Stimulated activated naive B cell treated with anti-CD40 and anti-IgM and Interleukin-4, amounts not matched to agents 10 μg/mL and 1 μg/mL and 100 μg/mL, for 72 hours (primary cell): Measurements from ENCODE around the gene ZNF683.
A peak's percentile ranks its signal among the peaks of the same experiment; 100 is the strongest.
"Not testable (repeated sequence)": the region's sequence is repeated elsewhere in the genome, so short reads cannot be mapped to it uniquely, and the experiment has no call there.

Source experiments
- ATAC-seq, 2 donors: fragments of 150-1000 bp; cut with Tn5 transposase; replicated peaks; 2 replicates each; pipeline ENCODE4 v1.10.0; 2021; ENCODE audit warnings: moderate library complexity in 1 of 2
- DNase-seq: peaks from one replicate; pipeline ENCODE4 v3.0.0; 2021
- H3K27ac Mint-ChIP-seq: one replicate; pipeline ENCODE4 v1.8.0; 2022; ENCODE audit warnings: mild to moderate bottlenecking, mixed read lengths
- H3K27me3 Mint-ChIP-seq, 2 donors: one replicate each; pipeline ENCODE4 v1.8.0; 2022; ENCODE audit warnings: mixed read lengths in 2 of 2
- H3K36me3 Mint-ChIP-seq, 2 donors: one replicate each; pipeline ENCODE4 v1.8.0; 2022; ENCODE audit warnings: mixed read lengths in 2 of 2, mild to moderate bottlenecking in 1 of 2
- H3K4me1 Mint-ChIP-seq, 2 donors: one replicate each; pipeline ENCODE4 v1.8.0; 2022; ENCODE audit warnings: mixed read lengths in 2 of 2, mild to moderate bottlenecking in 1 of 2
- H3K4me3 Mint-ChIP-seq, 2 donors: one replicate each; pipeline ENCODE4 v1.8.0; 2022; ENCODE audit warnings: mild to moderate bottlenecking in 2 of 2, mixed read lengths in 2 of 2, moderate library complexity in 1 of 2
- H3K9me3 Mint-ChIP-seq, 2 donors: one replicate each; pipeline ENCODE4 v1.8.0; 2022; ENCODE audit warnings: mixed read lengths in 2 of 2, mild to moderate bottlenecking in 1 of 2

ZNF683 gene

DNA sequence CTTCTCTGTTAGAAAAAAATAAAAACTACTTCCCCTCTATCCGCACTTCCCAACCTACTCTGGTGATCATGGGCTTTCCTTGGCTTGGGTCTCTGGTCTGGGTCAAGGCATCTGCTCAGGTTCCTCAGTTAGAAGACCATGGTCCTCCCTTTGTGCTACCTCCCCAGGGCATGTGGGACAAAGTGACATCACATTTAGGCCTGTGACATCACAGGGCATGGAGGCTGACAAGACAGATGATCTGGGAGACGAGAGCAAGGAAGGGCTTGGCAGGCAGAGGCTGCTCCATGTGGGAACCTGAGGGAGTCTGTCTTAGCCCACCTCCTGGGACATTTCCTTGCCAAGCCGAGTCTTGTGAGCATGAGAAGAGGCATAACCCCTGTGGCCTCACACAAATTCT is at the start of gene ZNF683:
ZNF683 (minus strand) TSS at position 140 of the 400 bp plus-strand sequence. CDS start 4,179 bp downstream, outside the sequence.
- not testable (repeated sequence) for H3K36me3 Mint-ChIP-seq, H3K27me3 Mint-ChIP-seq, ATAC-seq, H3K4me3 Mint-ChIP-seq, H3K9me3 Mint-ChIP-seq, DNase-seq, H3K27ac Mint-ChIP-seq
- H3K4me1 Mint-ChIP-seq = peaks cover 10 to 29% of the 10 kb centered on the region in 2 donors

DNA sequence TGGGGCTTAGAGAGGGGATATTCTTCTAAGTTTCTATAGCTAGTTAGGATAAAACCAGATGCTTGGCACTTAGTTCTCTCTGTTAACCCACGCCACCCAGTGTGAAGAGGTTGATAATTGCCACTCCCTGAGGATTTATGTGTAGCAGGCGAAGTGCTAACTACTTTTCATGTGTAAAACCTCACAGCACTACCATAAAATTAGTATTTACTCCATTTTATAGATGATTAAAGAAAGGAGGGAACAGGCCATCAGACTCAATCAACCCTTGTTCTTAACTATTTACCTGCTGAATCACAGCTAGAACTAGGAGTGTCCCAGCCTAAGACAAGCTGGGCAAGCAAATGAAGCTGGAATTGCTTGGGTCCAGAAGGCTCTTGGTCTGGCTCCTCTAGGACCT is 46.9 kb upstream of the ZNF683 start:
- ATAC-seq (no peak), DNase-seq (no peak)
- Mint-ChIP-seq H3K9me3 (no peaks in the 10 kb centered on the region), H3K36me3 (no peaks in the 10 kb centered on the region), H3K27me3 (peaks cover 14 to 24% of the 10 kb centered on the region in 2 donors), H3K4me3 (no peak overlapping the region), H3K27ac (no peak overlapping the region), H3K4me1 (no peaks in the 10 kb centered on the region)

DNA sequence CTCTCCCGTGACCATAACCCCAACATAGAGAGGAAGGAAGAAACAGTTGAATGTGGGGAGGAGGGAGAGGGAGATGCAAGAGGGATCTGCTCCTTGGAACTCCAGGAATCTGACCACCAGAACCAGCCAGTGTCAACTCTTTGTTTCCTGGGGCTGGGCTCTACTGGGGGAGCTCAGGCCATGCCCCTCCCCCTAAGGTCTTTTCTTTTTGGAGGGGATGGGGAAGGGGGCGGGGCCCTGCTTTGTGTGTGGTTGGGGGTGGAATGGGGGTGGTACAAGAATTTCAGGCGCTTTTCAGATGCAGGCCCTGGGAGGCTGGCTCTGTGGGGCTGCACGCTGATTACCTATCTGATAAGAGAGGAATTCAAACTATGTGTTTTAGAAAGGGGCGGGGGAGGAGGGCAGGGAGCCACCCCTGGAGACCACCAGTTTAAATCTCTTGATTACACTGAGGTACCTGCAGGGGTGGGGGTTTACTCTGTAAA is 46.4 kb upstream of the ZNF683 start:
- DNase-seq = no peak
- Mint-ChIP-seq H3K36me3 (no peaks in the 10 kb centered on the region), H3K4me3 (no peak overlapping the region), H3K9me3 (no peaks in the 10 kb centered on the region), H3K27ac (no peak overlapping the region), H3K27me3 (peaks cover 20 to 29% of the 10 kb centered on the region in 2 donors), H3K4me1 (no peaks in the 10 kb centered on the region)
- ATAC-seq = no peak

DNA sequence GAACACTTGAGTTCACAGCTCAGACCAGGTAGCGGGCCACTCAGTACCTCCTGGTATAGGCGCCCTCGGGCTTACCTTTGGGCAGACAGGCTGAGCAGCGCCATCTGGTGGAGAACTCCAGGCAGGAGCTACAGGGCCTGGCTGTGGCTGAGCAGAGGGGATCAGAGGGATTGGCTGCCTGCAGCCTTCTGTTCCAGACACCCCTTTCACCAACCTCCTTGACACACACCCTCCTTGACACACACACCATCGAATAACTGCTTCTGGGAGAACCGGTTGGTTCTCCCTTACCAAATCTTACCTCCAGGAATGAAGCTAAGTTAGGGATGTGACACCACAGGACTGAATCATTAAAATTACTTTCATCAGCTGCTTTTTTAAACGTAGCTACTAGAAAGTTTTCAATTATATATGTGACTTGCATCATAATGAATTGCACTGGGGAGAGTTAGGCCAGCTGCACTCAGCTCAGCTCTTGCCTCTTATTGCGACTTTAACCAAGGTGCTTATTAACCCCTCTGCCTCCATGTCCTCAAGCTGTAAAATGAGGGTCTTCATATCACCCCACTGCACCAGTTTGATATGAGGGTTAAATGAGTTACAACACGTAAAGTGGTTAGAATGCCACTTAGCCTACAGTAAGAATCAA is 44.7 kb upstream of the ZNF683 start:
- H3K9me3 Mint-ChIP-seq = no peaks in the 10 kb centered on the region
- no peaks in the 10 kb centered on the region for H3K36me3 Mint-ChIP-seq
- H3K4me1 Mint-ChIP-seq = no peaks in the 10 kb centered on the region
- ATAC-seq (peak; percentile 100), DNase-seq (peak; percentile 69)
- no peak overlapping the region for H3K4me3 Mint-ChIP-seq
- peaks cover 35 to 39% of the 10 kb centered on the region in 2 donors for H3K27me3 Mint-ChIP-seq
- H3K27ac Mint-ChIP-seq = no peak overlapping the region

DNA sequence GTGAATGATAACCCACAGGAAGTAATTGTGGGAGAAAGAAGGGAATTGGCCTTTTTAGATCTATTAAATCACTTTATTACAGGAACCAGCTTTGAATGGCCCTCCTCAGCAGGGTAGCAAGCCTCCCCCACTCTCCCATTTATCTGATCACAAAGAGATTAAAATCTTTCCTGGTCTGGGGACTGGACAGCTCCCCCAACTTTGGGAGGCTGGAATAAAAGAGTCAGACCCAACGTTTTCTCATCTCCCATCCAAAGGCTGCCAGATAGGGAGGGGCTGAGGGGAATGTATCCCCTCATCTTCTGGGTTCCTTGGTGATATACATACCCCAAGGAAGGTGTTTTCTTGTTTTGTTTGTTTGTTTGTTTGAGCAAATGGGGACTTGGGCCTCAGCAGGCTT is 40.5 kb upstream of the ZNF683 start:
- ATAC-seq = no peak
- no peaks in the 10 kb centered on the region for H3K36me3 Mint-ChIP-seq
- H3K9me3 Mint-ChIP-seq = no peaks in the 10 kb centered on the region
- DNase-seq = no peak
- no peak overlapping the region for H3K4me3 Mint-ChIP-seq
- peaks cover 57 to 73% of the 10 kb centered on the region in 2 donors for H3K27me3 Mint-ChIP-seq
- H3K27ac Mint-ChIP-seq = no peak overlapping the region
- H3K4me1 Mint-ChIP-seq = peaks cover 14 to 29% of the 10 kb centered on the region in 2 donors

DNA sequence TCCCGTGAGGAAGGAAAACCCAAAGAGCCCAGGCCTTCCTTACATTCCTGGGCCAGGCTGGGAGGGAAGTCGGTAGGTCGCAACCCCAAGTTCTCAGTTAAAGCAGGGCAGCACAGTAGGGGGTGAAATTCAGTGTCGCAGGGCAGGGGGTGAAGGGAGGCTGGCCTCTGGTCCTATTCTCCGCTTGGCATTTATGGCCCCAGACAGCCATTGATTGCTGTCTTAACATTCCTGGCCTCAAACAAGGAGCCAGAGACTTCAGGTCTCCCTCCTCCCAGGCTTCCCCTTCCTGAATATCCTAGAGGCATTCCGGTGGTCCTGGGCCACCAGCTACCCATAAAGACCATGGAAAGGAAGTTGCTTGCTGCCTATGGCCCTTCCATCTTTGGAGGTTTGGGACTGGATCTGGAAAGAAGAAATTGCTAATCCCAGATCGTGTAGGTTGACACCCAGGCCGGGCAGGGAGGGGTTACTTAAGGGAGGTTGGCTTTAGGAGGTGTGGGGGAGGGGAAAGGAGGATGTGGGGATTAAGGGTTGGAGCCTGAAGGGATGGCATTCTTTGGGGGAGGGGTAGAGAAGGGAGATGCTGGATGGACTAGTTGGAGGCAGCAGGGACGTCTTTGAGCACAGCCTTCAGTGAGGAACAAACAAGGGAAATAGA is 39.8 kb upstream of the ZNF683 start:
- DNase-seq (no peak), ATAC-seq (no peak)
- Mint-ChIP-seq H3K9me3 (peaks cover 0 to 3% of the 10 kb centered on the region in 2 donors), H3K36me3 (no peaks in the 10 kb centered on the region), H3K4me3 (no peak overlapping the region), H3K27ac (no peak overlapping the region), H3K27me3 (peaks cover 62 to 80% of the 10 kb centered on the region in 2 donors), H3K4me1 (peaks cover 14 to 29% of the 10 kb centered on the region in 2 donors)

DNA sequence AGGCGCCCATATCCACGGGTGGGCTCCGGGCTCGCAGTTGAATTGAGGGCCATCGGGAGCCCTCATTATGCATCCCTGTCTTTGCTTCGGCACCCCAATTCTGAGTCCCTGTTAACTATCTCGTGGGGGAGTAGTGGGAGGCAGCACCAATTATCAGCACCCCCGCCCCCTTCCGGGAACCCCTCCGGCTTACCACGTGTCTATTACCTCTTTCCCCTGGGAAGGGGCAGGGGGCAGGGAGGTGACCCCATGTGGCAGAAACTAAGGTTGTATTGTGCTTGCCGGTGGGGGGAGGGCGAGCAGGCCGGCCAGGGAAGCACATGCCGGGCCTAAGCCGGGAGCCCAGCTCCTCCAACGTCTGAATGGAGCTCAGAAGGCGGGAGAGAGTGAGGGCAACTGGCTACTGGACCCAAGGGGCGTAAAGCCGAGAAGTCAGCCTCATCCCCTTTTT is 39.1 kb upstream of the ZNF683 start:
- Mint-ChIP-seq H3K9me3 (peaks cover 0 to 3% of the 10 kb centered on the region in 2 donors), H3K27me3 (peaks cover 62 to 87% of the 10 kb centered on the region in 2 donors), H3K4me1 (peaks cover 14 to 29% of the 10 kb centered on the region in 2 donors), H3K36me3 (no peaks in the 10 kb centered on the region), H3K4me3 (peak overlapping the region in 1 of 2 donors; percentile 49), H3K27ac (no peak overlapping the region)
- DNase-seq (no peak), ATAC-seq (no peak)

DNA sequence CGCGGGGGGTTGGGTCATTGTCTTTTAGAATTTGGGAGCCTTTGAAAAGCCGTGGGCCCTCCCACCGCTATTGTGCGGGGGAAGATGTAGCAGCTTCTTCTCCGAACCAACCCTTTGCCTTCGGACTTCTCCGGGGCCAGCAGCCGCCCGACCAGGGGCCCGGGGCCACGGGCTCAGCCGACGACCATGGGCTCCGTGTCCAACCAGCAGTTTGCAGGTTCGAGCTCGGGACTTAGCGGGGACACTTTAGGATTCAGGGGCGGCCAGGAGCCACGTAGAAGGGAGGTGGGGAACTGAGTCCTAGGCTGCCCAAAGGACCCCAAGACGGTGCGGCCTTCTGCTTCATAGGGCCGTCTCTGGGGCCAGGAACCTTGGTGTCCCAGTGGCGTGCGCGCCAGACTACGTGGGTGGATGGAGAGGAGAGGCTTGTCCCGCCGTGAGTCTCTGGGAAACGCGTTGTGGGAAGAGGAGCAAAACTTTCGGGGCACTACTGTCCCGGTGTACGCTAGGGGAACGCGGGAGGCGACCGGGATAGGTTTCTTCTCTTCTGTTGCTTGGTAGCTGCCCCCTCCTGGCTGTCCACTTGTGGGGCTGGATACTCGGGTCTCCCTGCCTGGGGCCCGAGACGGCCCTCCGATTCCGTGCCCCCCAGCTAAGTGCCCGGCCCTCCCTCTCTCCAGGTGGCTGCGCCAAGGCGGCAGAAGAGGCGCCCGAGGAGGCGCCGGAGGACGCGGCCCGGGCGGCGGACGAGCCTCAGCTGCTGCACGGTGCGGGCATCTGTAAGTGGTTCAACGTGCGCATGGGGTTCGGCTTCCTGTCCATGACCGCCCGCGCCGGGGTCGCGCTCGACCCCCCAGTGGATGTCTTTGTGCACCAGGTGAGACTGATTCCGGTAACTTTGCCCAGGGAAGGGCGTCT is 38.4 kb upstream of the ZNF683 start, which contains the start of gene LIN28A:
LIN28A (plus strand) TSS at position 112 of the 918 bp plus-strand sequence; CDS start at position 187, 75 bp downstream.
- Mint-ChIP-seq H3K4me1 (peaks cover 14 to 29% of the 10 kb centered on the region in 2 donors), H3K4me3 (peak within 1 kb of the TSS in 1 of 2 donors; percentile 49), H3K36me3 (no peaks in the 10 kb centered on the region), H3K27me3 (peaks cover 62 to 93% of the 10 kb centered on the region in 2 donors), H3K9me3 (peaks cover 0 to 3% of the 10 kb centered on the region in 2 donors), H3K27ac (no peak within 1 kb of the TSS)
- no peak for DNase-seq
- no peak for ATAC-seq

DNA sequence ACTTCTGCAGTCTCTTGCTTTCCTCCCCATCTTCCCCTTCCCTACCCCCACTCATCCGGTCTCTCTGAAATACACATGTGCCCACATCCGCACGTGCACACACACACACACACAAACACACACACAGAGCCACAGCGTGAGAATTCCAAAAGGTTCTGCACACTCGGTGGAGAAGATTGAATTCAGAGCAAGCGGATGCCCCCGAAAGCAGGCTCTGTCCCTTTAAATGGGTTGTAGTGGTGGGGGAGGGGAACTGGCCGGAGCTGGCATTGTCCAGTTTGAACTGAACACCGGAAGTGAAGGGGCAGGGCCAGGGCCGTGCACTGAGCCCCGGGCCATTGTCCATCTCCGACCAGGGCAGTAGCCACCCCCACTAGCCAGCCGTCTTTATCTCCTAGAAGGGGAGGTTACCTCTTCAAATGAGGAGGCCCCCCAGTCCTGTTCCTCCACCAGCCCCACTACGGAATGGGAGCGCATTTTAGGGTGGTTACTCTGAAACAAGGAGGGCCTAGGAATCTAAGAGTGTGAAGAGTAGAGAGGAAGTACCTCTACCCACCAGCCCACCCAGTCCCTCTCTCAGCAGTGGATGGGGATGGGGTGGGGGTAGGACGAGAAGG is 36.7 kb upstream of the ZNF683 start:
- peaks cover 0 to 3% of the 10 kb centered on the region in 2 donors for H3K9me3 Mint-ChIP-seq
- H3K4me1 Mint-ChIP-seq = peaks cover 14 to 29% of the 10 kb centered on the region in 2 donors
- DNase-seq (no peak), ATAC-seq (no peak)
- H3K27ac Mint-ChIP-seq = no peak overlapping the region
- no peak overlapping the region for H3K4me3 Mint-ChIP-seq
- H3K27me3 Mint-ChIP-seq = peaks cover 60 to 94% of the 10 kb centered on the region in 2 donors
- H3K36me3 Mint-ChIP-seq = no peaks in the 10 kb centered on the region

DNA sequence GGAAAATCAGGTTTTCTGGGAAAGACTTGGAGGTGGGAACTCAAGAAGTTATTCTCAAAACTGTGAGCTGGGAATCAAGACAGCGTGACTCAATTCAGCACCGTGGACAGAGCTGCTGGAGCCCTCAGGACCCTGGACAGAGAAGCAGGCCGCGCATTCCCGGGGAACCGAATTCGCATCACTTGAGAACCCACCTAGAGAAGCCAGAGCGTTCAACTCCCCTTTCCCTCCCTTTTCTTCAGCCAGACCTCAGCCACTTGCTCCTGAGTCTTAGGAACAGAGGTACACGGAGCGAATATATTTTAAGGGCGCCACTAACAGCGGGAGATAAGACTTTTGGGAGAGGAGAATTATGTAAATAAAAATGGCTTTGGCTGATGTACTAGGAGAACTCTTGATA is 36.1 kb upstream of the ZNF683 start:
- ATAC-seq = peak in 1 of 2 donors; percentile 50
- H3K36me3 Mint-ChIP-seq = no peaks in the 10 kb centered on the region
- no peak overlapping the region for H3K27ac Mint-ChIP-seq
- H3K4me3 Mint-ChIP-seq = no peak overlapping the region
- peaks cover 0 to 3% of the 10 kb centered on the region in 2 donors for H3K9me3 Mint-ChIP-seq
- H3K27me3 Mint-ChIP-seq = peaks cover 61 to 94% of the 10 kb centered on the region in 2 donors
- peak; percentile 33 for DNase-seq
- H3K4me1 Mint-ChIP-seq = peaks cover 14 to 29% of the 10 kb centered on the region in 2 donors

DNA sequence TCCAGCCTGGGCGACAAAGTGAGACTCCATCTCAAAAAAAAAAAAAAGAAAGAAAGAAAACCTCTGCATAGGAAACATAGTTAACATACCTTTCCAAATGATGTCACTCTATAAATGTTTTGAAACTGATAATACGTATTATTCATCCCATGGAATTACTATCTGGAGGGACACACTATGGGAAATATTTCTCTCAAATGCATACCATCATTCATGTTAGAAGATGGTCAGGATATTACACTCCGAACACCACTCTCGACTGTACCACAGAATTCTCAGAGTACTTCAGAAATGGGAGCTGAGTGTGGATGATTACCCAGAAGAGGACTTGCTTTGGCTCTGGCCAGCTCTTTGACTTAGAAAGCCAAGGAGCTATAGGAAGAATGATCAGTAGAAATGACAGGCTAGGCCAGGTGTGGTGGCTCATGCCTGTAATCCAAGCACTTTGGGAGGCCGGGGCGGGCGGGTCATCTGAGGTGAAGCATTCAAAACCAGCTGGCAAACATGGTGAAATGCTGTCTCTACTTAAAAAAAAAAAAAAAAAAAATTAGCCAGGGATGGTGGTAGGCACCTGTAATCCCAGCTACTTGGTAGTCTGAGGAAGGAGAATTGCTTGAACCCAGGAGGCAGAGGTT is 32.8 kb upstream of the ZNF683 start:
- peaks cover 0 to 3% of the 10 kb centered on the region in 2 donors for H3K9me3 Mint-ChIP-seq
- no peak overlapping the region for H3K4me3 Mint-ChIP-seq
- ATAC-seq = no peak
- no peaks in the 10 kb centered on the region for H3K36me3 Mint-ChIP-seq
- no peak overlapping the region for H3K27ac Mint-ChIP-seq
- peaks cover 46 to 89% of the 10 kb centered on the region in 2 donors for H3K27me3 Mint-ChIP-seq
- H3K4me1 Mint-ChIP-seq = peaks cover 7 to 15% of the 10 kb centered on the region in 2 donors
- no peak for DNase-seq

DNA sequence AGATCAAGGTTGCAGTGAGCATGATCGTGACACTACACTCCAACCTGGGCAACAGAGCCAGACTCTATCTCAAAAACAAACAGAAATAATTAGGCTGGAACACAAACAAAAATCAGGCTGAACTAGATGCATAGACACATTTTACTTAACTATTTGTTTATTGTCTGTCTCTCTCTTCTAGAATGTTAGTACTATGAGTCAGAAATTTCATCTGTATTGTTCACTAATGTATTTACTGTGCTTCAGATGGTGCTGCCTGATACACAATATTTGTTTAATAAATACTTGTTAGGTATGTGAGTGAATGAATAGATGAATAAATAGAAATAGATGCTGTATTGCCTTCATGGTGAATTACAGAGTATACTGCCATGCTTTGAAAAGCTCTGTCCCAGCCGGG is 32.1 kb upstream of the ZNF683 start:
- Mint-ChIP-seq H3K36me3 (no peaks in the 10 kb centered on the region), H3K27me3 (peaks cover 47 to 86% of the 10 kb centered on the region in 2 donors), H3K9me3 (peaks cover 0 to 3% of the 10 kb centered on the region in 2 donors), H3K27ac (no peak overlapping the region), H3K4me1 (peaks cover 5 to 13% of the 10 kb centered on the region in 2 donors), H3K4me3 (no peak overlapping the region)
- DNase-seq (no peak), ATAC-seq (no peak)

DNA sequence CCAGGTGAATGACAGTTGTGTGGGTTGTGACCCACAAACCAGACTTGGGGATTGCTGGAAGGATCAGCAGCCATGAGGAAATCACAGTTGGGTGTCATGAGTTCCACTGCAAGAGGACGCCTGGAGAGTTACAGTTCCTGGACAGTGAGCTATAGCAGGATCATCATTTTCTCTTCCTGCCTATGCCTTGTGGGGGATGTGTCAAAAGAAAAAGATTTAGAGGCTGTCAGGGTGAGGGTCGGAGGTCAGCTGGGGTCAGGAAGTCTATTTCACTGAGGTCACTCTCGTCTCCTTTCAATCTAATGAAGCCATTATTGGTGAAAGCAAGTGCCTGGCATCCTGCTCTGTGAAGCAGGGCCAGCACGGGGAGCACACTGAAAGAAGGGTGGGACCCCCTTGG is 31.1 kb upstream of the ZNF683 start:
- DNase-seq (no peak), ATAC-seq (no peak)
- Mint-ChIP-seq H3K27ac (no peak overlapping the region), H3K4me1 (peaks cover 0 to 3% of the 10 kb centered on the region in 2 donors), H3K4me3 (no peak overlapping the region), H3K9me3 (peaks cover 0 to 3% of the 10 kb centered on the region in 2 donors), H3K36me3 (no peaks in the 10 kb centered on the region), H3K27me3 (peaks cover 38 to 76% of the 10 kb centered on the region in 2 donors)
